ENCODE measurements around the gene AS3MT. TPM values are rescaled to one million over a fixed set of nuclear protein-coding genes. Genes with fewer than 3 reads are reported as not detected.

Gene AS3MT
- total and polyA plus RNA-seq, 10 of the 15 experiments (the other 5 are each of a cell fraction or from before 2014, with no cell fraction given): 0.11 to 1.0 (median 0.39) TPM; not detected in 2

GRCh38 chr10:102827597-102827975 is 41.7 kb upstream of the AS3MT start:
- ATAC-seq: no peak
- intact Hi-C loops (cut with micrococcal nuclease; ENCODE audit: unreplicated experiment) (no loop called here), in situ Hi-C loops (cut with MboI) (no loop called here)
- 47% methylated on average over 5 of the region's 5 CpGs for WGBS (ENCODE audit: insufficient coverage, insufficient replicate concordance, low lambda C conversion rate, missing lambda C conversion rate)
- H3K27me3 ChIP-seq (replicated peaks in 1 of 2; ENCODE audit: control insufficient read depth in 2 of 2, insufficient read depth in 2 of 2, low read length in 1 of 2): peaks cover 0 to 2% of the 10 kb centered on the region in 2 experiments; a peak in 1 of 4 replicates
- no peak for DNase-seq (ENCODE audit: low read depth, low spot score)
- TF ChIP-seq NFYB (IDR thresholded peaks at IDR 0.05; ENCODE audit: insufficient read depth, low read depth, low read length): no peak
- no peak for TF ChIP-seq IKZF1 (conservative IDR thresholded peaks at IDR 0.05)
- no peak for TF ChIP-seq KLF5 (IDR thresholded peaks at IDR 0.05; ENCODE audit: partially characterized antibody)
- TF ChIP-seq PAX5 (IDR thresholded peaks at IDR 0.05; ENCODE audit: borderline replicate concordance, low read depth, low read length): no peak
- TF ChIP-seq TARDBP (IDR thresholded peaks at IDR 0.05; ENCODE audit: borderline replicate concordance): no peak
- no peak for TF ChIP-seq DPF2 (IDR thresholded peaks at IDR 0.05)
- TF ChIP-seq ETV6 (conservative IDR thresholded peaks at IDR 0.05 in 1 of 2, IDR thresholded peaks at IDR 0.05 in 1 of 2; ENCODE audit: borderline replicate concordance in 1 of 2, low read depth in 1 of 2): no peak
- no peak for TF ChIP-seq MEF2A (IDR thresholded peaks at IDR 0.05; ENCODE audit: insufficient read depth, low read depth, low read length)
- no peak for TF ChIP-seq YBX1 (IDR thresholded peaks at IDR 0.05)
- TF ChIP-seq RUNX3 (IDR thresholded peaks at IDR 0.05; ENCODE audit: low read length): no peak
- TF ChIP-seq HDAC6 (IDR thresholded peaks at IDR 0.05; ENCODE audit: unreplicated experiment): no peak
- TF ChIP-seq ASH2L (IDR thresholded peaks at IDR 0.05; ENCODE audit: borderline replicate concordance, low read depth): no peak
- H3K4me2 ChIP-seq (ENCODE audit: control insufficient read depth, insufficient read depth): no peak overlapping the region
- BruUV-seq (replicated peaks): no TSS peak
- no peak for FAIRE-seq
- H2AFZ ChIP-seq (ENCODE audit: control insufficient read depth, low read depth, low read length): no peak overlapping the region
- no peaks in the 10 kb centered on the region for H4K20me1 ChIP-seq (ENCODE audit: control insufficient read depth, insufficient read depth)
- no peaks in the 10 kb centered on the region for H3K36me3 ChIP-seq (ENCODE audit: control insufficient read depth in 2 of 2, insufficient read depth in 2 of 2, low read length in 1 of 2)
- ChIA-PET RAD21 (ENCODE audit: unreplicated experiment) (interaction anchor here (2.1 kb wide), 1 partner anchor 9 kb away, joined by 5 read pairs; the partner anchor contains the start of gene CYP17A1), SMC1A (ENCODE audit: uncharacterized antibody, unreplicated experiment) (interaction anchor here (1.3 kb wide), 2 partner anchors 9 to 74 kb away, joined by 3 to 4 read pairs; partner anchors contain the start of gene CYP17A1), POLR2A (interaction anchor here (0.6 kb wide), 2 partner anchors 68 to 1176 kb away, joined by 5 to 6 read pairs; no protein-coding TSS in a partner anchor), CTCF (interaction anchor here (0.9 to 2.0 kb wide), 4 partner anchors 8 to 241 kb away, joined by 3 to 6 read pairs (median 4); no protein-coding TSS in a partner anchor)
- no peaks in the 10 kb centered on the region for H3K9me3 ChIP-seq (replicated peaks; ENCODE audit: control insufficient read depth, insufficient read depth, low read length)
- no peaks in the 10 kb centered on the region for H3K79me2 ChIP-seq (ENCODE audit: control insufficient read depth, insufficient read depth, low read length)
- H3K4me3 ChIP-seq: no peak overlapping the region
- no peak overlapping the region for H3K9ac ChIP-seq (ENCODE audit: control insufficient read depth, insufficient read depth, low read length)
- H3K4me1 ChIP-seq (ENCODE audit: control insufficient read depth, insufficient read depth, low read length): no peaks in the 10 kb centered on the region
- H3K27ac ChIP-seq (ENCODE audit: control insufficient read depth, insufficient read depth): no peak overlapping the region
